ENCODE measurements around the gene ZBTB20.

Gene ZBTB20

DNA sequence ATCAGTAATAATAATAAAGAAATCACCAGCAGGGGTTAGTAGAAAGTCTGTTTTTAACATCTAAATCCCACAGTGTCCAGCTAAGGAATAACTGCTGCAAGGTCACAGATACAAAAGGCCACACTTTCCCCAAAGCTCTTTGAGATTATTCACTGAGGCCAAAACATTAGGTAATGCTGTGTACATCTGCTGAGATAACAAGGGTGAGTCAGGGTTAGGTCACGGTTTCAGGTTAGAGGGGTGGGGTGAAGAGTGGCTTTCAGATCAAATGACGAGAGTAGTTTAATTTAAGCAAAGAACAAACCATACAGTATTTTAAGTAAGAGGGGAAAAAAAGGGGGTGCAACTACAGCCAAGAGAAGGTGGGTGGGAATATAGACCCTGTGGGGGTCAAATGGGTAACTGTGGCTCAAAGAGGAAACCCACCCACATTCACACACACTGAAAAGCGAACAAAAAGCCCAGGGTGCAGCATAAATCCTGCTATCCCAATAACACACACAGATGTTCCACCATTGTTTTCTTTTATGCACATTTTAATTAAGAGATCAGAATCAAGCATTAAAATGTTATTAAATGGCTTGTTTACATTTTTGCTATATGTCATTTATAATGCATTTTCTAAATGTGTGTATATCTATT is 440.4 kb downstream of the ZBTB20 start:
- no peak for TF ChIP-seq FOXP2 (optimal IDR thresholded peaks at IDR 0.05; ENCODE audit: borderline replicate concordance, extremely low read depth, extremely low read length, insufficient read depth)
- TF ChIP-seq, protein P1, sequence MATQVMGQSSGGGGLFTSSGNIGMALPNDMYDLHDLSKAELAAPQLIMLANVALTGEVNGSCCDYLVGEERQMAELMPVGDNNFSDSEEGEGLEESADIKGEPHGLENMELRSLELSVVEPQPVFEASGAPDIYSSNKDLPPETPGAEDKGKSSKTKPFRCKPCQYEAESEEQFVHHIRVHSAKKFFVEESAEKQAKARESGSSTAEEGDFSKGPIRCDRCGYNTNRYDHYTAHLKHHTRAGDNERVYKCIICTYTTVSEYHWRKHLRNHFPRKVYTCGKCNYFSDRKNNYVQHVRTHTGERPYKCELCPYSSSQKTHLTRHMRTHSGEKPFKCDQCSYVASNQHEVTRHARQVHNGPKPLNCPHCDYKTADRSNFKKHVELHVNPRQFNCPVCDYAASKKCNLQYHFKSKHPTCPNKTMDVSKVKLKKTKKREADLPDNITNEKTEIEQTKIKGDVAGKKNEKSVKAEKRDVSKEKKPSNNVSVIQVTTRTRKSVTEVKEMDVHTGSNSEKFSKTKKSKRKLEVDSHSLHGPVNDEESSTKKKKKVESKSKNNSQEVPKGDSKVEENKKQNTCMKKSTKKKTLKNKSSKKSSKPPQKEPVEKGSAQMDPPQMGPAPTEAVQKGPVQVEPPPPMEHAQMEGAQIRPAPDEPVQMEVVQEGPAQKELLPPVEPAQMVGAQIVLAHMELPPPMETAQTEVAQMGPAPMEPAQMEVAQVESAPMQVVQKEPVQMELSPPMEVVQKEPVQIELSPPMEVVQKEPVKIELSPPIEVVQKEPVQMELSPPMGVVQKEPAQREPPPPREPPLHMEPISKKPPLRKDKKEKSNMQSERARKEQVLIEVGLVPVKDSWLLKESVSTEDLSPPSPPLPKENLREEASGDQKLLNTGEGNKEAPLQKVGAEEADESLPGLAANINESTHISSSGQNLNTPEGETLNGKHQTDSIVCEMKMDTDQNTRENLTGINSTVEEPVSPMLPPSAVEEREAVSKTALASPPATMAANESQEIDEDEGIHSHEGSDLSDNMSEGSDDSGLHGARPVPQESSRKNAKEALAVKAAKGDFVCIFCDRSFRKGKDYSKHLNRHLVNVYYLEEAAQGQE (IDR thresholded peaks at IDR 0.05; ENCODE audit: insufficient read depth in 1 of 2, low read depth in 2 of 2, low read length in 2 of 2): no peak
- TF ChIP-seq POLR2AphosphoS5 (IDR thresholded peaks at IDR 0.05; ENCODE audit: low read depth, low read length): no peak
- TF ChIP-seq TAF1 (IDR thresholded peaks at IDR 0.05; ENCODE audit: borderline replicate concordance, insufficient read depth, low read length): no peak
- TF ChIP-seq SIN3A (IDR thresholded peaks at IDR 0.05; ENCODE audit: borderline replicate concordance, insufficient read depth, low read length): no peak

DNA sequence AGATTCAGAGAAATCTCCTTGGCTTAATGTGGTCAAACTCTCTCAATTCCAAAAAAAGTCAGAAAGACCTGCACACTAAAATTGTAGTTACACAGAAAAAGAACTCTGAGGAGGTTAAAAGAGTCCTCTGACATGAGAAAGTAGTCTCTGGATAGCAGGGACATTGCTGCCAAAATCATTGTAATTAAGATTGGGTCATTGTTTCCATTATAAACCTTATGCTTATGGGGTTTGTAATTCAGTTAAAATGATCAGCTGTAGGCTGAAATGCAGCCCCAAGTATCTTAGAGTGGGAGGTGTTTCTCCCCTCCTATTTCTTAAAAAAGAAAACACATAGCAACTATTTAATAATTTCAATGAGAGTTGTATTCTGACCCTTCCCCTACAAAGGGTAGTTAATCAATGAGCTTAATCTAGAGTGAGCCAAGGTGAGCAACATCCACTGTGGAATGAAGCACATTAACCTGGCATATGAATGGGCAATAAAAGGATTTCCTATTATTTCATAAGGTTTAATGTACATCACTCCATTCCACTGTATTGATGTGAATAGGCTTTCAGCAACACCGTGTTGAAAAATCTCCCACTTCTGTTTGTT is 446.4 kb downstream of the ZBTB20 start:
- TF ChIP-seq, protein P1 (IDR thresholded peaks at IDR 0.05; ENCODE audit: insufficient read depth in 1 of 2, low read depth in 2 of 2, low read length in 2 of 2): no peak
- TF ChIP-seq FOXP2 (optimal IDR thresholded peaks at IDR 0.05; ENCODE audit: borderline replicate concordance, extremely low read depth, extremely low read length, insufficient read depth) (no peak), POLR2AphosphoS5 (IDR thresholded peaks at IDR 0.05; ENCODE audit: low read depth, low read length) (no peak), SIN3A (IDR thresholded peaks at IDR 0.05; ENCODE audit: borderline replicate concordance, insufficient read depth, low read length) (no peak), TAF1 (IDR thresholded peaks at IDR 0.05; ENCODE audit: borderline replicate concordance, insufficient read depth, low read length) (no peak)

DNA sequence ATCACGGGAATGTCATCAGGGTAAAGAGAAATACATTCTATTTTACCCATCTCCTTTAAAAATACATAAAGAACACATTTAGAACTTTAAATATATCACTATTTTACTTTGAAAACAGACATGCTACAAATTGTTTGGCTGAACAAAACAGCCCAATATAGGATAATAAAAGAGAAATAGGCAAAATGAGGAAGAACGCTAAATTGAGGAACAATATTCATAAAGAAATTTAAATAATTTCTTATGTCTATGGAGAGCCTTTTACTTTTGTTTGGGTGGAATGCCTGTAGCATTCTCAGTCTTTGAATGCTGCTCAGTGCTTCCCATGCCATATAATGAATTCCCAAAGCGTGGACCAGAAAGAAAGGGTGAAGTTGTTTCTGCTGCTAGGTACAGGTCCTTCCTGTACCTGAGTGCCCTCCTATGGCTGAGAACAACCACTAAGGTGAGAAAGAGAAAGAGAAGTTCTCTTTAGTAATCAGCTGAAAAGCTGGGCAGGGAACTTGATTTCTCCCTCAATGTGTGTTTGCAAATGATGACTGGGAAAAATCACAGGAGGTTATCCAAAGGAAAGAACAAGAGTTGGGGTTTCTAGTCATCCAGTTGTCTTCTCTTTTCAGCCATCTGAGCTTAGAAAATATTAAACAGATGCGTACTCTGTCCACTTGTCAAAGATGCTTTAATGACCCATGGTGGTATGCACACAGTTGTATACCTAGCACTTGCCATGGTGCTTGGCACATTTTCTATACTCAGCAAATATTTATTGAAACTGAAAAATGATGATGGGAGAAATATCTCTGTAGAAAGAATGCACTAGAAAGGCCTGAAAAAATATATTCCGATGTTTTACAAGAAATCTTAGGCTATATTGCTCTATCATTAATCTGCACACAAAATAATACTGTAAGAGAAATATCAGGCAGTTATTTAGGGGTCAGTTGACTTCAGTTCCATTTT is 448.7 kb downstream of the ZBTB20 start:
- TF ChIP-seq, protein P1 (IDR thresholded peaks at IDR 0.05; ENCODE audit: insufficient read depth in 1 of 2, low read depth in 2 of 2, low read length in 2 of 2): no peak
- no peak for TF ChIP-seq TAF1 (IDR thresholded peaks at IDR 0.05; ENCODE audit: borderline replicate concordance, insufficient read depth, low read length)
- no peak for TF ChIP-seq SIN3A (IDR thresholded peaks at IDR 0.05; ENCODE audit: borderline replicate concordance, insufficient read depth, low read length)

DNA sequence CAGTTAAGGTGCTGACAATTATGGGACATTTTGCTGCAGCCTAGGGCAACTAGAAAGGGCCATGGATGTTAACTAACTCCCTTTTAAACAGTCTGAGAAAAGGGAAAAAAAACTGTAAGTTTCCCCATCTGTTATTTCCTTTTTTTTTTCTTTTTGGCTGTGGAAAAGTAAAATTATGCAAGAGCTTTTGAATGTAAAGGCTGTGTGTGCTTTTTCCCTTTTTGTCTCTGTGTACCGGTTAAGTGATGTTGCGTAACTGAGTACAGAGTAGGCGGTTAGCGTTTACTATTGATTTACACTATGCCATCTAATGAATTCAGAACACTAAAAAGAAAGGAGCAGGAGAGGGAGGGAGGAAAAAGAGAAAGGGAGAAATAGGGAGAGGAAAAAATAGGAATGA is 449.7 kb downstream of the ZBTB20 start:
- TF ChIP-seq TAF1 (IDR thresholded peaks at IDR 0.05; ENCODE audit: borderline replicate concordance, insufficient read depth, low read length) (no peak), SIN3A (IDR thresholded peaks at IDR 0.05; ENCODE audit: borderline replicate concordance, insufficient read depth, low read length) (no peak), FOXP2 (optimal IDR thresholded peaks at IDR 0.05; ENCODE audit: borderline replicate concordance, extremely low read depth, extremely low read length, insufficient read depth) (no peak), POLR2AphosphoS5 (IDR thresholded peaks at IDR 0.05; ENCODE audit: low read depth, low read length) (no peak)
- TF ChIP-seq, protein P1 (IDR thresholded peaks at IDR 0.05; ENCODE audit: insufficient read depth in 1 of 2, low read depth in 2 of 2, low read length in 2 of 2): no peak
